HG03039 (cell line): ENCODE data around the gene BRSK2.

Experiments used
- ATAC-seq: cut with Tn5 transposase; IDR thresholded peaks from one replicate; pipeline ENCODE4 v1.9.1; 2021; ENCODE audit warnings: mild to moderate bottlenecking, moderate library complexity; ENCODE audit not compliant: unreplicated experiment

BRSK2 gene

DNA sequence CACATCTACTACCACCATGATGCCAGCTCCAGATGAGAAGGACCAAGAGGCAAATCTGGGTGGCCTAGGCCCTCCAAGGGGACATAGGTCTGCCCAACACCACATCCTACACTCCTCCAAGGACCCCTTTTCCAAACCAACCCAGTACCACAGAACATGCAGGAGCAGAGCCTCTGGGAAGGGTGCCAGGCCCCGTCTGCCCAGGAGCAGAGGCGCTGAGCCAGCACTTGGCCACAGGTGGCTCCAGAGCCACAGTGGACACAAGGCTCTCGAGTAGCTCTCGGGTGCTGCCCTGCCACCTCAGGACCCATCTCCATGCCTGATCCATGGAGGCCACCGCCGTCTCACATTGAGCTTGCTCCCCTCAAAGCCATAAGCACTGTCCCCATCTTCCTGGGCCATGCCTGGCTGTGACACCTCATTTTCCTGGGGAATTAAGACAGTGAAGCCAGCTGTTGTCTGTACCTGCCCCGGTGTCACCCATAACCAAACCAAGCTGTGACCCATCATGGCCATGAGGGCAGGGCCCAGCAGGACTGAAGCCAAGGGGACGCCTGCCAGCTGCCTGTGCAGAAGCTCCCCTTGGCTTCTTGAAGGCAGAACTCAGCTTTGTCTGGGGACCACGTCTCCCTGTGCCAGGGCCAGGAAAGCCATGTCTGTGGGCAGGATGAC is 89.4 kb downstream of the BRSK2 start:
- no peak for ATAC-seq

DNA sequence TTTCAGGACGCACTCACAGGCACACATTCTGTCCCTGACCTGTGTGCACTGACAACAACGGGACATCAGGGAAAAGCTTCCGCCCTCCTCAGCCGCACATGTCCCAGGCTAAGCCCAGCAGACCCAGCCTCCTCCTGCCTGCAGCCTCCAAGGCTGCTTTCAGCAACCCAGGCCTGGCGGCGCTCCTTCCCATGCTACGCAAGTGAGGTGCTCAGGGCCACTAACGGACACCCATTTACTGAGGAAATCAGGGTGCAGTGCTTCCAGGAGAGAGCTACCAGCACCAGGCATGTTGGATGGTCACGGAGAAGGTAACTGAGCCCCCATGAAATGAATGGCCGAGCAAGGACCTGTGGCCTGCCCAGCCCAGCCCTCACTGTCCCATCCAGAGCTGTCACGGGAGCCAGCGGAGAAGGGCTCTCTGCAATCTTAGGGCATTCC is 90.0 kb downstream of the BRSK2 start:
- ATAC-seq = no peak

DNA sequence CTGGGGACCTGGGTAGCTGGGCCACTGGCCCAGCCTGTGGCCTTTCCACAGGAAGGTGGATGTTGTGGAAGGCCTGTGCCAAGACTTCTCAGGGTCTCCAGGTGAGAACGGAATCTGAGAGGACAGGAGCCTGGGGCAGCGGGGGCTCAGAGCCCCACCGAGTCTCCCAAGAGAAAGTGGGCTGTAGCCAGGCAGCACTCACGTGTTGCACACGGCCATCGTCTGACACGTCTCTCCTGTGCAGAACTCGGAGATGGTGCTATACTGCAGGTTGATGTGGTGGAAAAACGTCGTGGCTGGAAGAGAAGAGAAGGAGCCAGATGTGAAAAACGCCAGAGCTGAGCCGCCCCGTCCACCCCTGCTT is 90.4 kb downstream of the BRSK2 start:
- ATAC-seq = no peak

DNA sequence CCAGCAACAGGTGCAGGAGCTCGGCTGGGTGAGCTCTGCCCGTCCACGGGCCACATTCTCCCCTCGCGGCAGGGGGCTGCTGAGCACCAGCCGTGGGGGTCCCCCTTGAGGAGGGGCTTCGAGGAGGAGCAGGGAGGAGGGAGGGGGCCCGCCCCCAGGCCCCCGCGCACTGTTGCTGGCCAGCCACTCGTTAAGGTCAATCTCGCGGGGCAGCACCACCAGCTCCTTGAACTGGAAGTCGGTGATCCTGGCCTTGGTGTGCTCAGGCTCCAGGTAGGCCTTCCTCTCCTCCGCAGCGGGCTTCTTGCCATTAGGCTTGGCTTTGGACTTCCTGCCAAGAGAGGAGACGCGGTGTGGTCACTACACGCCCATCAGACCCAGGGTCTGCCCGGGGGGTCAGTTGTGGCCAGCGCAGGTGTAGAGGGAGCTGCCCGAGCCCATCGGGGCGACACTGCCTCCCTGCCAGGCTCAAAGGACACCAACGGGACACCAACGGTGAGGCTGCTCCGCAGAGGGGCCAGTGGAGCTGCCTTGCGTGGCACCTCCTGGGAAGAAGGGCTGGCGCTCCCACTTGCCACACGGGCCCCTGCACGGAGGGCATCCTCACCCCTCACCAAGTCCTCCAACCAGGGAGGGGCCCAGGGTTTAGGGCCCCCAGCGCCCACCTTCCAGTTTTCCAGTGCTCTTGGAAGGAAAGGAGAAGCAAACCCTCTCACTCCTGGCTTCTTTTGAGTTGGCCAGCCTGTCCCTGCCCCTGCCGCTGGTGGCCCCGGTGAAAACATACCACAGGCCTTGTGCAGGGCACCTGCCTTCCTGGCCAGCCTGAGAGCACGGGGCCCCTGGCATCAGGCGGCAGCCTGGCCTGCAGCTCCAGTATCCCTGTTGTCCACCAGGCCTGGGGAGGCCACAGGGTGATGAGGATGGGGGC is 91.1 kb downstream of the BRSK2 start:
- no peak for ATAC-seq

DNA sequence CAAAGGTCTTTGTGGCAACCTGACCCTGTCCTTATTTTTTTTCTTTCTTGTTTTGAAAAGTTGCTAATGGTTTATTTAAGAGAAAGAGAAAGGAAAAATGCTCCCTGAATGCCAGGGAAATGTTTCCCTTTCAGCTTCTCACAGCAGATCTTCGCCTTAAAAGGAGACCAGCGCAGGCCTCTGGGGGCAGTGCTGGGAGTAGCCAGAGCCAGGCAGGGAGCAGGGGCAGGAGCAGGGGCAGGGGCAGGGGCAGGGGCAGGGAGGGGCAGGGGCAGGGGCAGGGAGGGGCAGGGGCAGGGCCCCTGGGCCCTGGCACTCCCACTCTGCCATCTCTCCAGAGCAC is 91.7 kb downstream of the BRSK2 start:
- no peak for ATAC-seq

DNA sequence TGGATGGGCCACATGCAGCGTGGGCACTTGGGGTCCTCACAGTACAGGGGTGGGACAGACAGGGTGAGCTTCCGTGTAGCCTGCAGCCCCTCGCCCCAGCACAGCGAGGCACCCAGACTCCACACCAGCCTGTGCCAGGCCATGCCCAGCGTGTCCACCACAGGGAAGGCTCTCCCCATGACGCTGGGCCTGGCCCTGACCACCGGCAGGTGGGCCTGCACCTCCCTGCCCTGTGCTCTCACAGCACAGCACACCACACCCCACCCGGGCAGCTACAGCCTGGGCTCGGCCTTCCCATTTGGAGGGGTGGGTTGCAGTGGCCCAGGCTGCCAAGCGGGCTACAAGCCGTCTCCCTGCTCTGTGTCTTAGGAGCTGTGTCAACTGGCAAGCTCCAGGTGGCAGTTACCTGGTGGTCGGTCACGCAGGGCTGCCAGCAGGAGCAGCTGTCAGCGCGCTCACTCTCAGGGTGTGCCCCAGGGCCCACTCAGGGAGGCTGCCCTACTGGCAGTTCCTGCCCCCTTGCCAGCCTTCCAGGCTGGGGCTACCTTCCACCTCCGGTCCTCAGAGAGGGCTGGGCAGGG is 92.2 kb downstream of the BRSK2 start:
- ATAC-seq = no peak

DNA sequence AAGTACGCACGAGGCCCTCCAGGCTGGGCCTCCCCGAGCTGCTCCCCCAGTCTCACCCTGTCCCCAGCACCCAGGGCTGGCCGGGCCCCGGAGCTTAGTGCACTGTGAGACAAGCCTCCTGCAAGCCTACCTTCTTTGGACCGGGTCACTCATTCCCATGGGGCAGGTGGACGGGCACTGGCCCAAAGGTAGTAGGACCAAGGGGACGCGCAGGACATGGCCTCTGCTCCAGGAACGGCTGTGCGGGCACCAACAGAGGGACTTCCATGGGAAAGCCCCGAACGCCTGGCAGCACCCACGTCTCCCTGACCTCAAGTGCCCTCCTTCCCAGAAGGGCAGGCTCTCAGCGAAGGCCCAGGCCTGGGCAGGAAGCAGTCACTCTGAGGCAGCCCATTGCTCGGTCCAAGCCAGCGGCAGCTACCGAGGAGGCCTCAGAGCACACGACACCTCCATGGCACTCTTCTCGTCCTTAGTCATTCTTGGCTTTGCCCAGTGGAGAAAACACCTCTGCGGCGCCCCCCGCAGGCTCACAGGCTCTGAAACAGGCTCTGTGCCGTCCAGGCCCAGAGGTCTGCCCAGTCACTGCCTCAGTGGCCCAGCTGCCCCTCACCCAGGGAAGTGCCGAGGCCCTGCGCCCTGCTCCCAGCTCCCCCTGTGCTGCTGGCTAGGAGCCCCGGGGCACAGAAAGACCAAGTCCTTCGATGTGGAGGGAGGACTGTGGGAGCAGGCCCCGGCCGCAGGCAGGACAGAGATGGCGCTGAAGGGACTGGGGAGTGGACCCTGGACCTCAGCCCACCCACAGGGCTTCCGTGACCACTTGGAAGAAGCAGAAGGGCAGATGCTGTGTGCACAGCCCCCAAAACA is 93.1 kb downstream of the BRSK2 start:
- no peak for ATAC-seq

DNA sequence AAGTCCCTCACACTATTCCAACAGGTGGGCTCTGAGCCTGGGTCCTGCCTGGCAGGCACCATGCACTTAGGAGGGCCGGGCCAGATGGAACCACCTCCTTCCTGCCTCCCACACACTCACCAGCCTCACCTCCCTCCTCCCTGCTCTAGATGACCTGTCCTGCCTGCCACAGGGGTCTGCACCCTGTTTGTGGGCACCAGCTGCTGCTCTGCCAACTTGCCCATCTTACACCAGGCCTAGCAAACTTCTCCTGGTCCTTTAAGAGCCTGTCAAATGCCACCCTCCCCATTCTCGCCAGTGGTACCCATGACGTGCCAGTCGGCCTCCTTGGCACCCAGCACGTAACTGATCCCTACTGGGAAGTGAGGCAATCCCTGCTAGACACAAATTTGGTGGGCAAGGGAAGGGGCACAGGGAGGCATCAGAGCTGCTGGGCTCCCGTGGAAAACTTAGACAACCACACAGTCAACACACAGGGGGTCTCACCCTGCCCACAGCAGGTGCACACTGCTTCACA is 93.8 kb downstream of the BRSK2 start:
- no peak for ATAC-seq

DNA sequence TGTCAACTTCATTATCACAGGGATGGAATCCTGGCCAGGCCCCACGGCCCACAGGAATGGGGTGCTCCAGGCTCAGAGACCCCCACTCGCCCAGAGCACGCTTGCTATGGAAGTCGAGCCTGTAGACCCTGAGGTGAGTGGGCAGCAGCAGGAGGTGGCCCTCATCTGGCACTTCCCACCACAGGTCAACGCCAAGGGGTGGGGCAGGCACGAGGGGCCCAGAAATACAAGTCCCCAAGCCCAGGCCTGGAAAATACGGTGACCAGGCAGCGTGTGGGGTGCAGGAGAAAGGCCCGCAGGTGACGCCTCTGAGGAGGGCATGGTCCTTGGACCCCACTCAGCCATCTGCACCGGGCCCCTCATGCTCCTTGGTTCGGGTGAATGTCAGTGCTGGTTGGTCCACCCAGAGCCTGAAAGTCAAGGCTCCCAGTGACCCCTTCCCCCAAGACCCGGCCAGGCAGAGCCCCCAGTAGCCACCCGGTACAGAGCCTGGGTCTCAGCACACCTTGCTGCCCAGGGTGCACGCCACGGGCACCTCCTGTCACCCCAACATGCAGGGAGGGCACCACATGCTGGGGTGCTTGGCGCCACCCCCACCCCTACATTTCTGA is 94.4 kb downstream of the BRSK2 start:
- no peak for ATAC-seq

DNA sequence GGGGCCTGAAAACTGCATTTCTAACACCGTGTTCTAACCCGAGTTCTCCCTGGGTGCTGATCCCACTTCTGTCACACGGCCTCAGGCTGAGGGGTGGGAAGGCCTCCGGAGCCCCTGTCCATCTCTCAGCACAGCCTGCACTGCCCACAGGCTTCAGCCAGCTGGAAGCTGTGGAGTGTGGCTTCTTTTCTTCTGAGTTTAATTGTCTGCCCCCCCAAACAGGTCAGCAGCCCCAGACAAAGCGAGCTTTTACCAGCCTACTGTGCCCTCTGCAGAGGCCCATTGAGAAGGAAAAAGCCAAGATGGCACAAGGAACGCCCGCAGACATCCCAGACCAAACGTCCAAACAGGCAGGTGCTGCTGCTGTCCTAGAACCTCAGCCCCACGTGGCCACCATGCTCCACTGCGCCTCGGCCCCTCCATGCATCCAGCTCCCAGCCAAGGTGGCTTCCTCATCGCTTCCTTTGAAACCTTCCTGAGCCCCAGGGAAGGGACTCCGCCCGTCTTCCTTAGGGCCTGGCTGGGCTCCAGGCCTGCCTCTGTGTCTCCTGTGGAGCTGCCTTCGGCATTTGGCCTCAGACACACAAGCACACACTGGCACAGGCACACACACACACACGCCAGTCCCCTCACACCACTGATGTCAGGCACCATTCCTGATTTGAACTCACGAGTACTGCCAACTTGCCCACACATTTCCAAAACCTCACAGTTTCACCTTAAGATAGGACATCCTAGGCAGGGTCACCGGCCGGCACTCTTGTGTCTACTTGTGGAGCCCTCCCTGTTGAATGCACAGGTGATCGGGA is 95.2 kb downstream of the BRSK2 start:
- ATAC-seq = no peak

DNA sequence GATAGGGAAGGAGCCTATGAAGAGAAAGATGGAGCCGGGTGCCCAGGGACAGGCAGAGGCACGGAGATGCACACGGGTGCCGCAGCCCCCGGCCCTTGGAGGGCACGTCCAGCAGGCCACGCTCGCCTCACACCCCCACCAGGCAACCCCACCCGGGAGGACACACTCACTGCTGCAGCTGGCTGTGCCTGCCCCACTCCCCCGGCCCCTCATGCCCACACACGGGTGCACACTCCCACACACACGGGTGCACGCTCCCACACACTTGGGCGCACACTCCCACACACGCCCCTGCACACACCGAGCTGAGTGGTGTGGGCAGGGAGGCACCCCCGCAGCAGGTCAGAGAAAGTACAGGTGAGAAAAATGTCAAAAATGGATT is 95.8 kb downstream of the BRSK2 start:
- ATAC-seq = no peak

DNA sequence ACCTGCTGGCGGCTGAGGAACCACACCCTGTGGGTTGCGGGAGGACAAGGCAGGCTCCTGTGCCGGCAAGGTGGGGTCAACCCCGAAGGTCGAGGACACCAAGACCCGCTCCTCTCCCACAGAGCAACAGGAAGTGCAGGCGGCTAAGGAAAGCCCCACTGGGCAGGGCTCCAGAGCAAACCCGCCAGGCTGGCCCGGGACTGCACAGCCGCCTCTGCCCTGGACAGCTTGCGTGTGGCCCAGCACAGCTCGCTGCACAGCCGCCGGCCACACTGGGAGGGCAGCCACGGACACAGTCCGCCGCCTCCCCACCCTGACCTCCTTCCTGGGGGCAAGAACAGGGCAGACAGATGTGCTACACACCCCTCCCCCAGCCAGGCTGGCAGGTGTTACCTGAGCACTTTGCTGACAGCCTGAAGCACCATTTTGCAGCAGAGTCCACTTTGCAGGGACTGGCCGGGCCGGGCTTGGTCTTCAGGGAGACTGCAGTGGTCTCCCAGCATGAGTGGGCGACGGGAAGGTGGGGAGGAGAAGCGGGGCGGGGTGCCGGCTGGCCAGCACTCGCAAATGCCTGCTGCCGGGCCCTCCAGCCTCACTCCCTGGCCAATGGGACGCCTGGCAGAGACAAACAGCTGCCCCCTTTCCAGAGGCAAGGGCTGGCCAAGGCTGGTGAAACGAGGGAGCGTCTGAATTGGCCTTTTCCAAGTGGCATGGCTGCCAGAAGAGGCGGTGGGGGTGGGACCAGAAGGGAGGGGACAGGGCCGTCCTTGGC is 96.5 kb downstream of the BRSK2 start, which contains the start of gene MOB2:
Gene MOB2, minus strand, starts transcription at position 726 of the 772 bp plus-strand sequence. Its CDS starts 223 bp downstream, at position 503.
- no peak for ATAC-seq

DNA sequence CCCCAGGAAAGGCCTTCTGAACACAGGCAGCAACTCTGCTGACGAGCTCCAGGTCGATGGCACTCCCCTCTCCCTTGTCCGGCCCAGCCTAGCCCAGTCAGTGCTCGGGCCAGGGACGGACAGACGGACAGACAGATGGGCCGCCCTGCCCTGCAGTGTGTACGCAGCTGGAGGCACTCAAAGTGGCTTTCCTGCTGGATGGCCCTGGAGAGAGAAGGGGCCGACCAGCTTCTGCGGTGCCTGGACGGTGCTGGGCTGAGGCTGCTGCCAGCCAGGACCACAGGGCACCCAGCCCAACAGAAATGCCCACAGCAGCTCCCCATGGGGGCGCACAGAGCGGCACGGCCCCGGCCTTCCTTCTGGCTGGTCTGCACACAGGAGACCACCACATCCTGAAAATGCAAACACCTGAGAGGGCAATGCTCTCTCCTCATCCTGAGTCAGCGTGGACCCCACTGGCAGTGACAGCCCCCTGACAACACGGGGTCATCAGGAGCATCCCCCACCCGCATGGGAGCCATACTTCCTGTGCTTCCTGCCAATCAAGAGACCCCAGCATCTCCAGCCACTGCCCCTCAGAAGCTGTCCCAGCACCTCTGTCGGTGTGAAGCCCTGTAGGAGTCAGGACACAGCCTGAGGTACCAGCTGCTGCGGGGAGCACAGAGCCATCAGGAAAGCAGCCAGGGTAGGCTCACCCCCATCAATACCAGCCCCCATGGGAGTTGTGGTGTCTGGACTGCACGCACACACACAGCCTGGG is 97.5 kb downstream of the BRSK2 start:
- no peak for ATAC-seq

DNA sequence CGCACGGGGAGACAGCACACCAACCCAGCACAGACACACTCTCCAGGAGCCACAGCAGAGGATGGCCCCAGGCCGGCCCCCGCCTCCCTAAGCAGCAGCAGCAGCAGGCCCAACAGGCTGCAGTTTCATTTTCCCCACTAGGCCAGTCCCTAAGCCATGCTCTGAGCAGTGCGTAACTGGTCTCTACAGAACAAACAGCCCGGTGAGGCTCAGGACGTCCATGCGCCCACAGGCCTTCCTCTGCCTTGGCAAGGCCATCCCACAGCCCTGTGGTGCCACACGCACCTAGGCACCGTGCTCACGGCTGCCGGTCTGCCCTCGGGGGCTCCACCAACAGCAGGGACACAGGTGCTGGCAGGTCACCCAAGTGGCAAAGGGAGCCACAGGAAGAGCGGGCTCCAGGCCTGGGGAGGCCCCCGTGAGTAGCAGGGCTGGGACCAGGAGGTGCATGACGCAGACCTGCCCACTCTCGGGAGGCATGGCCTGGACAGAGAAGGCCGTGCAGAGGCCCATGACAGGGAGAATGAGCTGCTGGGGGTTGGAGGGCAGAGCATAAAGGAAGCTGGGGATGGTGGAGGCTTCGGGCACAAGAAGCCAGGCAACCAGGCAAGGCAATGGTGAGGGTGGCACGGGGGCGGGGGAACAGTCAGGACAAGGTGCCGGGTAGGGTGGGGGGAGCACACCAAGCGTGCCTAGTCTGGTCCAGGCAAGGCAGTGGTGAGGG is 98.3 kb downstream of the BRSK2 start:
- ATAC-seq = no peak

DNA sequence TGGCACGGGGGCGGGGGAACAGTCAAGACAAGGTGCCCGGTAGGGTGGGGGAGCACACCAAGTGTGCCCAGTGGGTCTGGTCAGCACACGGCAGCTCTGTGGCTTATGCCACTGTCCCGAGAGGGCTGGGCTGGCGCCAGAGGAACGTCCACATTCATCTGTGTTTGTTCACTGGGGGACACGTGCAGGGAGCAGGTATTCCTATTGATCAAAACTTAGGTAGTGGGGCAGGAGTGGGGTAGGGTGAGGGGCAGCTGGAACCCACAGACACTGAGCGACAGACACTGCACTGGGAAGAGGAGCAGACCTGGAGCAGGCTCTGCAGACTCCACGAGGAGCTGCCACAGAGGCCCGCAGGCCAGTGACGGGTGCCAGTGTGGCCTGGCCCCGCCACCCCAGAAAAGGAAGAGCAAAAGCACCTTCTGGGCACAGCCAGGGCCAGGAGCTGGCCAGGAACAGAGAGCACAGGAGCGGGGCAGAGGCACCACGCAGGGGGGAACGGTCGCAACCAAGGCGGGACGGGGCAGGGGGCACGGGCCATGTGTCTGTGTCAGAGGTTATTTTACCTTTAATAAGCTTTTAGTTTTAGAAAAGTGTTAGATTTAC is 98.9 kb downstream of the BRSK2 start:
- ATAC-seq = no peak

DNA sequence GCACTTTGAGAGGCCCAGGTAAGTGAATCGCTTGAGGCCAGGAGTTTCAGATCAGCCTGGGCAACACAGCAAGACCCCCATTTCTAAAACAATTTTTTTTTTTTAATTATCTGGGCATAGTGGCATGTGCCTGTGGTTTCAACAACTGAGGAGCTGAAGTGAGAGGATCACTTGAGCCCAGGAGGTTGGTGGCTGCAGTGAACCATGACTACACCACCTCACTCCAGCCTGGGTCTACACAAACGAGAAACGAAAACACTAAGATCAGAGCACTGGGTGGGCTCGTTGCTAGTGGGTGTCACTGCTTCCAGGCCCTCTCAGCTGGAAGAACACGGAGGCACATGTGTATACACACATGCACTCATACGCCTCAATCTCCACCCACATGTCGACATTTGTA is 100.9 kb downstream of the BRSK2 start:
- no peak for ATAC-seq

DNA sequence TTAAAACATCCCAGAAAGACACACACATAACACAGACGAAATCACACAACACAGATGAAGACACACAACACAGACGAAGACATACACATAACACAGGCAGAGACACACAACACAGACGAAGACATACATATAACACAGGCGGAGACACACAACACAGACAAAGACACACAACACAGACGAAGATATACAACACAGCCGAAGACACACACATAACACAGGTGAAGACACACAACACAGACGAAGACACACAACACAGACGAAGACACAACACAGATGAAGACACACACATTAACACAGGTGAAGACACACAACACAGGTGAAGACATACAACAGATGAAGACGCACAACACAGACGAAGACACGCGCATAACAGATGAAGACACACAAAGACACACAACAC is 101.6 kb downstream of the BRSK2 start:
- no peak for ATAC-seq
